HepG2 (cell line): ENCODE results near the gene SPATA25. TPM values are rescaled to one million over a fixed set of nuclear protein-coding genes. Genes with fewer than 3 reads are reported as not detected.

Experiments used
- CAMTA2 ChIP-seq: sonication (generic); formaldehyde crosslinking; IDR thresholded peaks from 2 replicates; pipeline ENCODE4 v1.4.0; 2020; ENCODE audit warnings: mild to moderate bottlenecking, missing genetic modification reagents, borderline replicate concordance
- CHD2 ChIP-seq: IDR thresholded peaks from 2 replicates; pipeline ENCODE4 v1.6.1; 2011; ENCODE audit warnings: low read depth, low read length, improper control_type of control experiment
- ESRRA ChIP-seq: sonication (generic); formaldehyde crosslinking; IDR thresholded peaks from 2 replicates; pipeline ENCODE4 v1.5.1; 2020; ENCODE audit warnings: mild to moderate bottlenecking, low read depth, missing genetic modification reagents
- HDAC1 ChIP-seq: sonication (generic); formaldehyde crosslinking; IDR thresholded peaks from 2 replicates; pipeline ENCODE4 v1.5.1; 2020; ENCODE audit warnings: mild to moderate bottlenecking, missing genetic modification reagents
- KDM5B ChIP-seq: sonication (generic); formaldehyde crosslinking; IDR thresholded peaks from 2 replicates; pipeline ENCODE4 v1.4.0; 2020; ENCODE audit warnings: missing genetic modification reagents, mild to moderate bottlenecking, borderline replicate concordance
- MTF1 ChIP-seq: sonication (generic); formaldehyde crosslinking; IDR thresholded peaks from 2 replicates; pipeline ENCODE4 v1.5.0; 2020; ENCODE audit warnings: missing genetic modification reagents
- MZF1 ChIP-seq: sonication (generic); formaldehyde crosslinking; IDR thresholded peaks from 2 replicates; pipeline ENCODE4 v1.8.1; 2023; ENCODE audit warnings: mild to moderate bottlenecking, missing genetic modification reagents, borderline replicate concordance
- NKX3-1 ChIP-seq: sonication (generic); formaldehyde crosslinking; IDR thresholded peaks from 2 replicates; pipeline ENCODE4 v1.5.0; 2020; ENCODE audit warnings: missing genetic modification reagents
- NR2C2 ChIP-seq: sonication (generic); formaldehyde crosslinking; IDR thresholded peaks from 2 replicates; pipeline ENCODE4 v1.4.0; 2020; ENCODE audit warnings: missing genetic modification reagents, mild to moderate bottlenecking, moderate library complexity, borderline replicate concordance
- PHB2 ChIP-seq: fragments of 450-650 bp; IDR thresholded peaks from 2 replicates; pipeline ENCODE4 v1.6.1; 2018; ENCODE audit not compliant: partially characterized antibody
- PITX1 ChIP-seq: sonication (generic); formaldehyde crosslinking; IDR thresholded peaks from 2 replicates; pipeline ENCODE4 v1.5.1; 2020; ENCODE audit warnings: mild to moderate bottlenecking, missing genetic modification reagents
- PPARG ChIP-seq: conservative IDR thresholded peaks from 2 replicates; pipeline ENCODE4 v1.6.1; 2016; ENCODE audit warnings: missing biosample characterization, missing genetic modification reagents
- RAD21 ChIP-seq: fragments of 450-650 bp; formaldehyde crosslinking; IDR thresholded peaks from 2 replicates; pipeline ENCODE4 v1.5.0; 2020; ENCODE audit warnings: mild to moderate bottlenecking
- REL ChIP-seq: sonication (generic); formaldehyde crosslinking; conservative IDR thresholded peaks from 2 replicates; pipeline ENCODE4 v1.8.0; 2022; ENCODE audit warnings: mild to moderate bottlenecking, missing genetic modification reagents, moderate library complexity
- SP1 ChIP-seq, 2 experiments: fragments of 450-650 bp in 1 of 2; sonication (generic) in 1 of 2; formaldehyde crosslinking in 1 of 2; IDR thresholded peaks; 2 replicates each; pipeline versions ENCODE4 v1.4.0 to v1.6.1; 2016 to 2020; ENCODE audit warnings: missing genetic modification reagents in 1 of 2
- STAG1 ChIP-seq: sonication (generic); formaldehyde crosslinking; IDR thresholded peaks from 2 replicates; pipeline ENCODE4 v1.4.0; 2020; ENCODE audit warnings: missing genetic modification reagents
- THYN1 ChIP-seq: sonication (generic); formaldehyde crosslinking; IDR thresholded peaks from 2 replicates; pipeline ENCODE4 v1.8.1; 2023; ENCODE audit warnings: low read depth, mild to moderate bottlenecking, moderate library complexity, missing genetic modification reagents, borderline replicate concordance
- U2AF1 ChIP-seq: fragments of 200-400 bp; formaldehyde crosslinking; optimal IDR thresholded peaks from 2 replicates; pipeline ENCODE3; 2017; ENCODE audit warnings: mild to moderate bottlenecking, low read depth, low read length
- YEATS2 ChIP-seq: sonication (generic); formaldehyde crosslinking; IDR thresholded peaks from 2 replicates; pipeline ENCODE4 v1.4.0; 2020; ENCODE audit warnings: missing genetic modification reagents, borderline replicate concordance
- ZNF12 ChIP-seq: sonication (generic); formaldehyde crosslinking; IDR thresholded peaks from 2 replicates; pipeline ENCODE4 v1.5.0; 2020; ENCODE audit warnings: missing genetic modification reagents
- ZNF235 ChIP-seq: sonication (generic); formaldehyde crosslinking; IDR thresholded peaks from 2 replicates; pipeline ENCODE4 v1.8.1; 2023; ENCODE audit warnings: mild to moderate bottlenecking, missing genetic modification reagents, borderline replicate concordance
- ZNF282 ChIP-seq: fragments of 450-650 bp; IDR thresholded peaks from 2 replicates; pipeline ENCODE4 v1.6.1; 2018; ENCODE audit not compliant: partially characterized antibody
- ZNF292 ChIP-seq: sonication (generic); formaldehyde crosslinking; IDR thresholded peaks from 2 replicates; pipeline ENCODE4 v1.8.1; 2022; ENCODE audit warnings: mild to moderate bottlenecking, low read depth, missing genetic modification reagents, borderline replicate concordance
- ZNF326 ChIP-seq: sonication (generic); formaldehyde crosslinking; IDR thresholded peaks from 2 replicates; pipeline ENCODE4 v1.4.0; 2020; ENCODE audit warnings: missing genetic modification reagents, borderline replicate concordance
- ZNF556 ChIP-seq: sonication (generic); formaldehyde crosslinking; IDR thresholded peaks from 2 replicates; pipeline ENCODE4 v1.4.0; 2020; ENCODE audit warnings: mild to moderate bottlenecking, missing genetic modification reagents, borderline replicate concordance
- ZNF792 ChIP-seq: IDR thresholded peaks from 2 replicates; pipeline ENCODE4 v1.6.1; 2016
- polyA plus RNA-seq, 8 experiments: library from polyadenylated mRNA; depleted of rRNA in 3 of 8; stranded (reverse) in 7 of 8; unstranded in 1 of 8; fragments of >200 nt; fragmentation: Illumina TruSeq in 4 of 8; extraction: Trizol in 4 of 8; gene quantifications; 2 replicates each; pipeline versions ENCODE4 v1.2.1 to v1.2.3, GENCODE V29; 2011 to 2016; ENCODE audit warnings: low read depth in 4 of 8, missing spikeins in 1 of 8, mixed read lengths in 1 of 8; ENCODE audit not compliant: insufficient read depth in 1 of 8
- total RNA-seq, 5 experiments: library from RNA; depleted of rRNA; stranded (reverse); fragments of >200 nt; fragmentation: Illumina TruSeq; extraction: Trizol; gene quantifications; 2 replicates each; pipeline ENCODE4 v1.2.3, GENCODE V29; 2016; ENCODE audit warnings: low read depth in 1 of 5
- TF ChIP-seq, protein P1 (sequence below): IDR thresholded peaks from 2 replicates; pipeline ENCODE4 v1.6.1; 2018; ENCODE audit warnings: missing genetic modification reagents
- TF ChIP-seq, protein P2 (sequence below): sonication (generic); formaldehyde crosslinking; IDR thresholded peaks from 2 replicates; pipeline ENCODE4 v1.4.0; 2020; ENCODE audit warnings: mild to moderate bottlenecking, missing genetic modification reagents

The SPATA25 gene
- total and polyA plus RNA-seq, 2 of the 13 experiments (the other 11 are each of a cell fraction or from before 2014, with no cell fraction given): 4.8 to 7.6 TPM

DNA sequence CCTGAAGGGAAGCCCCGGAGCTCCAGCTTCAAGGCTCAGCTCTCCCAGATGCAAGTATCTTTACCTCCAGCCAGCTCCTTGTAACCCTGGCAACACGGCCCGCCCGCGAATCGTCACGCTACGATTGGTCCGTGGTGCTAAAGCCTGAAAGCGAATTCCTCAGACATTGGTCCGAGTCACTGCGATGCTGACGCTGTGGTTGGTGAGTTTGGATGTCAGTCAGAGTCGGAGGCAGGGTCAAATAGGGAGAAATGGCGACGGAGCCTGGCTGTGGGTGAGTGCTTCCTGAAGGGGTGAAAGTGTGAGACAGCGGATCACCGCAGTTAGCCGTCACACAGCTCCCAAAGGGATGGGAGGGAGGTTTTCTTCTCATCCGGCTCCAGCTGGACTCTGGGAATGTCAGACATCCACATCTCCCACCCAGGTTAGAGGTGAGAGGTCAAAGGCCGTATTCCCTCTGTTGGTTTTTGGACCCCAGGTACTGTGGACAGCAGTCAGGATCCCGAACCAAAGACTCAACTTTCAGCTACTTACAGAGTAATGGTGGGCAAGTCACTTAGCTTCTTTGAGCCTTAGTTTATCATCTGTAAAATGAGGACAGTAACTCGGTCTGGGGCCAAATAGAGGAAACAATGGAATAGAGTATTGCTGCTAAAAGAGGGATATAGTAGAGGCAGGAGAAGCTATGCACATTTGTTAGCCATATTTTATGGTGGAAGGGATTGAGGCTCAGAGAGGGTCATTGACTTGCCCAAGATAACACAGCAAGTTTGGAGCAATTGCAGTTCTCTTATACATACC lies 6.2 kb downstream of the SPATA25 start, which contains the start of gene ZSWIM1 (continued):
- TF ChIP-seq ZNF326 (CRISPR knock-in tag): no peak
- peak; percentile 34; the same call in 1 of the 2 replicates for TF ChIP-seq RAD21 (CRISPR knock-in tag)
- peak; percentile 80; the same call in 1 of the 2 replicates for TF ChIP-seq ESRRA
- peak; percentile 98 for TF ChIP-seq NR2C2 (CRISPR knock-in tag)
- peak; percentile 78 for TF ChIP-seq CHD2
- TF ChIP-seq ZNF235 (CRISPR knock-in tag): no peak
- TF ChIP-seq PPARG (CRISPR knock-in tag): peak; percentile 83
- TF ChIP-seq ZNF556 (CRISPR knock-in tag): no peak
- no peak; the same call in 1 of the 2 replicates for TF ChIP-seq ZNF292 (CRISPR knock-in tag)
- TF ChIP-seq HDAC1 (CRISPR knock-in tag): peak; percentile 59; the same call in 1 of the 2 replicates
- no peak for TF ChIP-seq PHB2
- TF ChIP-seq NKX3-1: no peak
- TF ChIP-seq THYN1 (CRISPR knock-in tag): no peak
- TF ChIP-seq ZNF282: no peak
- peak; percentile 69; the same call in 1 of the 2 replicates for TF ChIP-seq REL (CRISPR knock-in tag)
- 0 out of 2 replicates have a peak, but pooled peaks have one; percentile 21 for TF ChIP-seq ZNF12
- TF ChIP-seq, protein P1, sequence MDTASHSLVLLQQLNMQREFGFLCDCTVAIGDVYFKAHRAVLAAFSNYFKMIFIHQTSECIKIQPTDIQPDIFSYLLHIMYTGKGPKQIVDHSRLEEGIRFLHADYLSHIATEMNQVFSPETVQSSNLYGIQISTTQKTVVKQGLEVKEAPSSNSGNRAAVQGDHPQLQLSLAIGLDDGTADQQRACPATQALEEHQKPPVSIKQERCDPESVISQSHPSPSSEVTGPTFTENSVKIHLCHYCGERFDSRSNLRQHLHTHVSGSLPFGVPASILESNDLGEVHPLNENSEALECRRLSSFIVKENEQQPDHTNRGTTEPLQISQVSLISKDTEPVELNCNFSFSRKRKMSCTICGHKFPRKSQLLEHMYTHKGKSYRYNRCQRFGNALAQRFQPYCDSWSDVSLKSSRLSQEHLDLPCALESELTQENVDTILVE: no peak
- TF ChIP-seq SP1 (IDR thresholded peaks at IDR 0.05): no peak
- TF ChIP-seq SP1 (CRISPR knock-in tag; IDR thresholded peaks at IDR 0.05): peak; percentile 50; the same call in 1 of the 2 replicates
- no peak for TF ChIP-seq U2AF1
- TF ChIP-seq PITX1 (CRISPR knock-in tag): peak; percentile 77; the same call in 1 of the 2 replicates
- peak; percentile 84 for TF ChIP-seq YEATS2 (CRISPR knock-in tag)
- TF ChIP-seq MTF1 (CRISPR knock-in tag): no peak
- TF ChIP-seq MZF1 (CRISPR knock-in tag): peak; percentile 22; the same call in 1 of the 2 replicates
- TF ChIP-seq, protein P2, sequence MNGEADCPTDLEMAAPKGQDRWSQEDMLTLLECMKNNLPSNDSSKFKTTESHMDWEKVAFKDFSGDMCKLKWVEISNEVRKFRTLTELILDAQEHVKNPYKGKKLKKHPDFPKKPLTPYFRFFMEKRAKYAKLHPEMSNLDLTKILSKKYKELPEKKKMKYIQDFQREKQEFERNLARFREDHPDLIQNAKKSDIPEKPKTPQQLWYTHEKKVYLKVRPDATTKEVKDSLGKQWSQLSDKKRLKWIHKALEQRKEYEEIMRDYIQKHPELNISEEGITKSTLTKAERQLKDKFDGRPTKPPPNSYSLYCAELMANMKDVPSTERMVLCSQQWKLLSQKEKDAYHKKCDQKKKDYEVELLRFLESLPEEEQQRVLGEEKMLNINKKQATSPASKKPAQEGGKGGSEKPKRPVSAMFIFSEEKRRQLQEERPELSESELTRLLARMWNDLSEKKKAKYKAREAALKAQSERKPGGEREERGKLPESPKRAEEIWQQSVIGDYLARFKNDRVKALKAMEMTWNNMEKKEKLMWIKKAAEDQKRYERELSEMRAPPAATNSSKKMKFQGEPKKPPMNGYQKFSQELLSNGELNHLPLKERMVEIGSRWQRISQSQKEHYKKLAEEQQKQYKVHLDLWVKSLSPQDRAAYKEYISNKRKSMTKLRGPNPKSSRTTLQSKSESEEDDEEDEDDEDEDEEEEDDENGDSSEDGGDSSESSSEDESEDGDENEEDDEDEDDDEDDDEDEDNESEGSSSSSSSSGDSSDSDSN (CRISPR knock-in tag): peak; percentile 52
- TF ChIP-seq KDM5B: no peak; the same call in 1 of the 2 replicates
- no peak for TF ChIP-seq STAG1 (CRISPR knock-in tag)
- TF ChIP-seq ZNF792: peak; percentile 83; the same call in 1 of the 2 replicates
- 0 out of 2 replicates have a peak, but pooled peaks have one; percentile 60 for TF ChIP-seq CAMTA2 (CRISPR knock-in tag)
